Breast epithelium (tissue), 3 donors: ENCODE results near the gene CUL7.
"Not testable (repeated sequence)": the region's sequence is repeated elsewhere in the genome, so short reads cannot be mapped to it uniquely, and the experiment has no call there.

Experiments used
- POLR2AphosphoS5 ChIP-seq, 3 donors: sonication (generic); formaldehyde crosslinking; IDR thresholded peaks; one replicate each; pipeline ENCODE4 v1.6.1; 2017; ENCODE audit warnings: antibody characterized with exemption in 3 of 3
- TF ChIP-seq, protein P1 (sequence below), 3 donors: fragments of 450-650 bp; IDR thresholded peaks; one replicate each; pipeline ENCODE4 v1.5.1; 2016 to 2017; ENCODE audit warnings: antibody characterized with exemption in 3 of 3, mild to moderate bottlenecking in 3 of 3, moderate library complexity in 3 of 3

DNA sequence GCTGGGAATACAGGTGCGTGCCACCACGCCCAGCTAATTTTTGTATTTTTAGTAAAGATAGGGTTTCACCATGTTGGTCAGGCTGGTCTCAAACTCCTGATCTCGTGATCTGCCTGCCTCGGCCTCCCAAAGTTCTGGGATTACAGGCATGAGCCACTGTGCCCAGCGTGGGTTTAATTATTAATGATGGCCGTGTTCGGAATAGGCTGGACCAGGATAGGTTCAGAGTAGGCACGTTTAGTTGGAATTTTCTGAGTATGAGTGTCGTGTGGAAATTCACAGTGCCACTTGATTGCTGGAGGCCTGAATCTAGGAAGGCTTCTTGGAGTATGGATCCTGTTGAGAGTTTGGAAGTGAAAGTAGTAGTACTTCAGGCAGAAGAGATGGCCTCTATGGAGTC lies 55.4 kb downstream of the CUL7 start:
- TF ChIP-seq, protein P1, sequence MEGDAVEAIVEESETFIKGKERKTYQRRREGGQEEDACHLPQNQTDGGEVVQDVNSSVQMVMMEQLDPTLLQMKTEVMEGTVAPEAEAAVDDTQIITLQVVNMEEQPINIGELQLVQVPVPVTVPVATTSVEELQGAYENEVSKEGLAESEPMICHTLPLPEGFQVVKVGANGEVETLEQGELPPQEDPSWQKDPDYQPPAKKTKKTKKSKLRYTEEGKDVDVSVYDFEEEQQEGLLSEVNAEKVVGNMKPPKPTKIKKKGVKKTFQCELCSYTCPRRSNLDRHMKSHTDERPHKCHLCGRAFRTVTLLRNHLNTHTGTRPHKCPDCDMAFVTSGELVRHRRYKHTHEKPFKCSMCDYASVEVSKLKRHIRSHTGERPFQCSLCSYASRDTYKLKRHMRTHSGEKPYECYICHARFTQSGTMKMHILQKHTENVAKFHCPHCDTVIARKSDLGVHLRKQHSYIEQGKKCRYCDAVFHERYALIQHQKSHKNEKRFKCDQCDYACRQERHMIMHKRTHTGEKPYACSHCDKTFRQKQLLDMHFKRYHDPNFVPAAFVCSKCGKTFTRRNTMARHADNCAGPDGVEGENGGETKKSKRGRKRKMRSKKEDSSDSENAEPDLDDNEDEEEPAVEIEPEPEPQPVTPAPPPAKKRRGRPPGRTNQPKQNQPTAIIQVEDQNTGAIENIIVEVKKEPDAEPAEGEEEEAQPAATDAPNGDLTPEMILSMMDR (IDR thresholded peaks at IDR 0.05), result not testable (repeated sequence)
- TF ChIP-seq POLR2AphosphoS5 (IDR thresholded peaks at IDR 0.05), result not testable (repeated sequence)
